Activated CD8-positive, alpha-beta memory T cell treated with anti-CD3 and anti-CD28 coated beads for 24 hours (primary cell): ENCODE measurements around the gene PRR29.

Experiments
- DNase-seq: peaks from one replicate; pipeline ENCODE4 v3.0.0-alpha.2; 2020

Gene PRR29

DNA sequence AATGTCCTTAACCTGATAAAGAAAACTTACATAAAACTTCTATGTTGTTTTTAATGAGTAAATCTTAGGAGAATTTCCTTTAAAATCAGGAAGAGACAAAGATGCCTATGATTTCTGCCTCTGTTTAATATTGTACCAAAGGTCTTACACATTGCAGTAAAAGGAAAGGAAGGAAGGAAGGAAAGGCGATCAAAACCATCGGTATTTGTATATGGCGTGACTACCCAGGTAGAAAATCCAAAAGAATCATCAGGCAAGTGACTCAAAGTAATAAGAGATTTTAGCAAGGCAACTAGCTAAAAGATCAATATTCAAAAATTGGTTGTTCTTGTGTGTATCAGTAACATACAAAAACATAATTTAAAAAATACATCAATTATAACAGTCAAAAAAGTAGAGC, 18.8 kb downstream of the PRR29 start:
- no peak for DNase-seq

- no peak for DNase-seq
These were observed 19.3 kb downstream of the PRR29 start for GRCh38 chr17:64017381-64017980.

- DNase-seq: peak; percentile 57
These were observed 21.4 kb downstream of the PRR29 start for GRCh38 chr17:64019551-64019961.

DNA sequence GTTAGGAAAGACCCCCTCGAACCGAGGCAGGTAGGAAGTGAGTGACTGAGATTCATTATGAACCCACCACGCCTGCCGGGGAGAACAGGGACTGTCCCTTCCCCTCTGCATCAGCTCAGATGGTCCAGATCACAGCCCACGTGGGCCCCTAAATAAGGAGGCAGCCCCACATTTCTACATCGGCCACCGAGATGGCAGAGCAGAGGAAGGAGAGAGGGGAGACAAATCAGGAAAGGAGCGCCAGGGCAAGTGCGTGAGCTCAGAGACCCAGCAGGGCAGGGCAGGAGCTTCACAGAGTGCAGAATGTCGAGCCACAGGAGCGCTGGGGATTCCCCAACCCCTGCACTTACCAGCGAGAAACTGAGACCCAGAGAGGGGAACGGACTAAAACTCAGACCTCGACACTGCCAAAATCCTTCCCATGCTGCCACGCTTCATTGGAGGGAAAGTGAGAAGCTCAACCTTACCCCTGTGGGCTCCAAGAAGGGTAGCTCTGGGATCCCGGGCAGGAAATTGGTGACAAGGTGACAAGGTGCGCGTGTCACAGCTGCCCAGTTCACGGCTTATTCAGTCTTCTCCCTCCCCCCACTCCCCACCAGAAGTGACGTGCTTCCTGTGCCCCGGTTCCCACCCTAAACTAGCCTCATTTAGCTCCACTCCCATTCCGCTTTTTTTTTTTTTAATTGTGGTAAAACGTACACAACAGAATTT, 22.1 kb downstream of the PRR29 start, which contains the start of gene ICAM2:
ICAM2 (minus strand) TSS at position 578 of the 711 bp plus-strand sequence. CDS start 13,942 bp downstream, outside the sequence.
- DNase-seq: peak; percentile 91

DNA sequence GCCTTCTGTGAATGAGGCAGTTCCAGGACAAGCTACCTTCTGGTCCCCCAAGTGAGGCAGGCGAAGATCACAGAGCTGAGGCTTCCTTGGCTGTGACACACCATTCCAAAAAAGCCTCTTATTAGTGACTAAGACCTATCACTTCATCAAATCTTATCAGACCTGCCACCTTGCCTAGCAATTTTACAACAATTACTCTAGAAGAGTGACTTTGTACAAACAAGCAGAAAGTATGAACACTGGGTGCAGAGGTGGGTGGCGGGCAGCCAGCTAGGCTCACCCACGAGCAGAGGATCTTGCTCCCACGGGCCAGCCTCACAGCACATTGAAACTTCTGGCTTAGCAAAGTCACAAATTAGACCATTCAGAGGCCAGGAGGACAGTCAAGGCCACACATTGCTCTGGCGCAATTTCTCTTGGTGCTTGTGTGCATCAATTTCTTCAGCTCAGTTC, 24.5 kb downstream of the PRR29 start:
- DNase-seq: peak; percentile 54

- peak; percentile 54 for DNase-seq
These were observed 26.1 kb downstream of the PRR29 start for GRCh38 chr17:64024215-64024654.

- DNase-seq: peak; percentile 57
These were observed 26.9 kb downstream of the PRR29 start for GRCh38 chr17:64024781-64025731.

GRCh38 chr17:64025732-64026294, 27.7 kb downstream of the PRR29 start:
- peak; percentile 92 for DNase-seq

- peak; percentile 84 for DNase-seq
These were observed 30.8 kb downstream of the PRR29 start for GRCh38 chr17:64028874-64029464.

DNA sequence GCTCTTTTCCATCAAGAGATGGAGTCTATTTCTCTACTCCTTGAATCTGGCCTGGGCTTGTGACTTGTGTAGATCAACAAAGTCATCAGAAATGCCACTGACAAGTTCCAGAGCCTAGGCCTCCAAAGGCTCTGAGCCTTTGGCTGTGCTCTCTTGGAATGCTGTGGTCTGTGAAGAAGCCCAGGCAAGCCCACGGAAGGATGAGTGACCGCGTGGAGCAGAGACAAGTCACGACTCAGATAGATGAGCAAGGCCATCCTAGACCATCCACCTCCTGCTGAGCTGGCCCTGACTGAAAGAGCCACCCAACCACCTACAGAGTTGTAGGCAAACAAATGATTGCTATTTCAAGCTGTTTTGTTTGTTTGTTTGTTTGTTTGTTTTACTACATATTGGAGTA, 33.9 kb downstream of the PRR29 start:
- DNase-seq: peak; percentile 41

- peak; percentile 19 for DNase-seq
These were observed 38.2 kb downstream of the PRR29 start for GRCh38 chr17:64036198-64036922.

DNA sequence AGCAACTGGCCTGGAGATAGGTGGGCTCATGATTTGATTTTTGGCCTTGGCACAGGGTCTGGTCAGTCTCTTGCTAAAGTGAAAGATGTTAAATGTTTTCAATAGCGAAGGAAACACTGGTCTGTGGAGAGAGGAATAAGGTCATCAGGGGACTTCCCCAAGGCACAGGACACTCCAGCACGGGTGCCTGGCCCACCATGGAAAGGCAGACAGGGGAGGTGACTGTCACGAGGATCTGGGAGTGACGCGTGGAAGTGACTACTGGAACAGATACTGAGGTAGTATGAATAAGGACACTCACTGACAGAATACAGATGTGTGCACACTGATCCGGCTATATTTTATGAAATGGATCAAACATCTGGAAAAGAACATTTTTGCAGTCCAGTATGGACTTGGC, 39.0 kb downstream of the PRR29 start:
- peak; percentile 1 for DNase-seq

DNA sequence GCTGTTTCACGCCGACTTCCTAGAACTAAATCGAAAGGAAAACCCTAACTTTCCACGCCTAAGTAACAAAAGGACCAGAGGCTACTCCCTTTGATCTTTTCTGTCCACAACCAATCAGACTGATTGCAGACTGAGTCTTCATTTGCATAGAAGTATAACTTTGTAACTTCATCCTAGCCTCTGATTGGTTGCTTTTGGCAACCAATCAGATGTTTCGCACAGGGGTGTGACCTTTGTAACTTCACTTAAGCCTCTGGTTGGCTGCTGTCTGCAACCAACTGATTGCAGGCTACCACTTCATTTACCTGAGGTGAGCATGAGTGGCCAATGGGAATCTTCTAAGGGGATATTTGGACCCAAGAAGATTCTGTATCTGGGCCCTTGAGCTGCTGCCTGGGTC, 39.7 kb downstream of the PRR29 start:
- DNase-seq: peak; percentile 3

- DNase-seq: peak; percentile 50
These were observed 40.4 kb downstream of the PRR29 start for GRCh38 chr17:64038331-64039105.

DNA sequence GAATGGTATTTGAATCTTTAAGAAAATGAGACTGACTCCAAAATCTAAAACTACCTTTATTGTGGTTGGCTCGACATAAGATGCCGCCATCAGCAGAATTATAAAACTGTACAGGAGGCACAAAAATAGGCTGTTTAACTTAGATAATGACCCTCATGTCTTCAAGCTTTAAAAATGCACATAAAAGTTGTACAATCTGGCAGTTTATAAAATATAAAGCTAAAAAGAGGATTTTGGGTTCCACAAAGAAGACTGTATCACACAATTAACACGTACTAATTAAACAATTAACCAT, 40.9 kb downstream of the PRR29 start:
- no peak for DNase-seq

DNA sequence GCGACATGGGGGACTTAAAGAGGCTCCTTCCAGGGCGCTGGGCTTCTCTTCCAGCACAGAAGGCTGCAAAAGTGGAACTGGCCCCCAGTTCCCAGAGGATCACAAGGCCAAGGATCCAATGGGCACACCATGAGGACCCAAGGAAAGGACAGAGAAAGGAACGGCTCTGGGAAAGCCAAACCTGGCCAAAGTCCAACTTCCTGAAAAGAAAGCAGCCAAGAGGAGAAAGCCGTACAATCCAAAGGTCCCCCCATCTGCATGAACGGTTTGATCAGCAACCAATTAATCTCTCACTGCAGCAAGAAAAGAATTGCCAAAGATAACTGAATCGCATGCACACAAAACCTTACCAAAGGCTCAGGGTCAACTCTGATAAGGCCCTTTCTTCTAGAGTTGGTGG, 42.1 kb downstream of the PRR29 start:
- DNase-seq: no peak

- DNase-seq: no peak
These were observed 43.8 kb downstream of the PRR29 start for GRCh38 chr17:64041912-64042311.

DNA sequence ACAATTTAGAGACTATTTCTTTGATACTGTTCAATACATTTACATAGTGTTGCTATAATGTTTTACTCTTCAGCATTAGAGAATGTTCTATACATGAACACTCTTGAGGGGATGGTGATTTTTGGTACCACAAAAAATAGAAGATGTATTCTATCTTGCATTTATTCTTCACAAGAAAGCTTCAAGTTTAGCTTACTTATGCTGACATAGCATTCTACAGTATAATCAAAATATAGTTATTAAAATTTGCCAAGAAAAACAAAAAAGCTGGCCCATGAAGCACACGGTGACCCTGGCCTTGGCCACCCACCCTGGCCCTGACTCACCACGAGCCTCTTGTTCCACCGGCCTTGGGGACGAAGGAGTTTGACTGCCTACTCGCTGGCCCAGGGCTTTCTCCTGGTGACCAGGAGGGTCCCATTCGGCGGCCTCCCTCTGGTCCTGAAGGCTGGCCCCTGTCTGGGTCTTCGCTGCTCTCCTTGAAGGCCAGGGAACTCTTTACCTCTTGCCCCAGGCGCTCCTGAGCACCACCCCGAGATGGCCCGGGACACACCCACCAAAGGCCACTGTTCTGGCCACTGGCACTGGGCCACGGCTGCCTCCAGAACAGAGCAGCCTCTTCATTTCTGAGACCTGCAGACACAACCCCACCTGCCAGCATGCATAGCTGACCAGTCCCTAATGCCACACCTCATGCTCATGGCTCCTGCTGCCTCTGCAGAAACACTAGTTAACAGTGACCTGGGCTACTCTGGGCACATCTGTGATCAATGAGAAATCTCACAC, 44.7 kb downstream of the PRR29 start:
- no peak for DNase-seq

DNA sequence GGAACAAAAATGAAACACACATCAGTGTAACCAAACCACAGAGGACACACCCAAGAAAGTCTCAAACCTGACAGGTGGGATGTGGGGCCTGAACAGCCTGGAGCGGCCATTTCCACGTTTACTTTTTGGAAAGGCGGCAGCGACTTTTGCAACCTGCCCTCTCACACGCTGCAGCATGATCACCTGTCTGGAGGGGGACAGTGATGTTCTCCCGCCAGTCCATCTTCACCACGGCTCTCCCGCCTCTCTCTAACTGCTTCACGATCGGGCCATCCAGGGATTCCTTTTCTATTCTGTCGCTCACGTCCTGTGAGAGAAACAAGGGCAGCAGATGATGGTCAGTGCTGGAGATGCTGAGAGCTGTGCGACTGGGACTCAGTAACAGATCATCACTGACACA, 47.0 kb downstream of the PRR29 start:
- no peak for DNase-seq

- DNase-seq: no peak
These were observed 50.7 kb downstream of the PRR29 start for GRCh38 chr17:64048805-64049204.
